MM.1S (cell line): ENCODE measurements around the gene WDFY4.

Experiments
- DNase-seq: peaks from one replicate; pipeline ENCODE4 v3.0.0-alpha.2; 2015
- H2AFZ ChIP-seq: fragments of 300-600 bp; sonication (generic); 2 replicates; pipeline ENCODE4 v1.6.0; 2016; ENCODE audit warnings: antibody characterized with exemption, low read length
- H3F3A ChIP-seq: fragments of 300-600 bp; sonication (generic); 2 replicates; pipeline ENCODE4 v1.6.1; 2016; ENCODE audit warnings: mild to moderate bottlenecking, antibody characterized with exemption, low read length, moderate library complexity, mixed read lengths; ENCODE audit not compliant: insufficient read depth
- H3K27ac ChIP-seq: fragments of 300-600 bp; sonication (generic); 2 replicates; pipeline ENCODE4 v1.5.1; 2016; ENCODE audit warnings: mild to moderate bottlenecking, low read length
- H3K27me3 ChIP-seq: fragments of 300-600 bp; sonication (generic); replicated peaks from 2 replicates; pipeline ENCODE4 v1.6.0; 2016; ENCODE audit warnings: low read length; ENCODE audit not compliant: insufficient read depth
- H3K36me3 ChIP-seq: fragments of 300-600 bp; sonication (generic); replicated peaks from 2 replicates; pipeline ENCODE4 v1.6.1; 2016; ENCODE audit warnings: mild to moderate bottlenecking, low read length, mixed read lengths; ENCODE audit not compliant: insufficient read depth
- H3K4me1 ChIP-seq: fragments of 300-600 bp; sonication (generic); 2 replicates; pipeline ENCODE4 v1.6.1; 2016; ENCODE audit warnings: low read length, mixed read lengths
- H3K4me2 ChIP-seq: fragments of 300-600 bp; sonication (generic); 2 replicates; pipeline ENCODE4 v1.6.0; 2016; ENCODE audit warnings: low read depth, low read length
- H3K4me3 ChIP-seq: fragments of 300-600 bp; sonication (generic); 2 replicates; pipeline ENCODE4 v1.5.1; 2016; ENCODE audit warnings: low read length, mixed read lengths
- H3K79me2 ChIP-seq: fragments of 300-600 bp; sonication (generic); 2 replicates; pipeline ENCODE4 v1.6.1; 2016; ENCODE audit warnings: mixed run types, low read length, mixed read lengths
- H3K9ac ChIP-seq: fragments of 300-600 bp; sonication (generic); 2 replicates; pipeline ENCODE4 v1.6.1; 2016; ENCODE audit warnings: low read length, mixed read lengths
- H3K9me2 ChIP-seq: fragments of 300-600 bp; sonication (generic); replicated peaks from 2 replicates; pipeline ENCODE4 v1.6.1; 2016; ENCODE audit warnings: mild to moderate bottlenecking, low read length, mixed read lengths; ENCODE audit not compliant: insufficient read depth
- H3K9me3 ChIP-seq: fragments of 300-600 bp; sonication (generic); replicated peaks from 2 replicates; pipeline ENCODE4 v1.6.1; 2016; ENCODE audit warnings: mild to moderate bottlenecking, low read length, mixed read lengths; ENCODE audit not compliant: insufficient read depth
- H4K20me1 ChIP-seq: fragments of 300-600 bp; sonication (generic); 2 replicates; pipeline ENCODE4 v1.6.1; 2016; ENCODE audit warnings: mild to moderate bottlenecking, low read length, moderate library complexity, mixed read lengths; ENCODE audit not compliant: insufficient read depth
- CTCF ChIP-seq: fragments of 300-600 bp; sonication (generic); IDR thresholded peaks from 2 replicates; pipeline ENCODE4 v1.5.1; 2016; ENCODE audit warnings: antibody characterized with exemption, low read length, mixed read lengths
- EZH2 ChIP-seq: fragments of 300-600 bp; sonication (generic); optimal IDR thresholded peaks from 2 replicates; pipeline ENCODE3; 2017; ENCODE audit warnings: low read depth, mild to moderate bottlenecking, antibody characterized with exemption, low read length, mixed read lengths
- EZH2phosphoT487 ChIP-seq: fragments of 300-600 bp; sonication (generic); IDR thresholded peaks from 2 replicates; pipeline ENCODE4 v1.6.1; 2018; ENCODE audit warnings: antibody characterized with exemption, low read length

The WDFY4 gene

GRCh38 chr10:48760983-48761382, 76.3 kb downstream of the WDFY4 start:
- no peak for DNase-seq
- H3K4me3 ChIP-seq = no peak overlapping the region
- no peaks in the 10 kb centered on the region for H3K9me2 ChIP-seq
- no peaks in the 10 kb centered on the region for H3F3A ChIP-seq
- no peaks in the 10 kb centered on the region for H3K4me1 ChIP-seq
- H2AFZ ChIP-seq = no peak overlapping the region
- H4K20me1 ChIP-seq = no peaks in the 10 kb centered on the region
- H3K9ac ChIP-seq = no peak overlapping the region
- H3K27ac ChIP-seq = no peak overlapping the region
- no peak overlapping the region for H3K4me2 ChIP-seq
- TF ChIP-seq EZH2phosphoT487 (no peak), CTCF (no peak), EZH2 (no peak)
- no peaks in the 10 kb centered on the region for H3K27me3 ChIP-seq
- no peaks in the 10 kb centered on the region for H3K9me3 ChIP-seq
- no peaks in the 10 kb centered on the region for H3K79me2 ChIP-seq
- no peaks in the 10 kb centered on the region for H3K36me3 ChIP-seq

GRCh38 chr10:48762064-48763042, 77.7 kb downstream of the WDFY4 start:
- Histone ChIP-seq H3K4me2 (no peak overlapping the region), H3K27me3 (no peaks in the 10 kb centered on the region), H4K20me1 (no peaks in the 10 kb centered on the region), H3K4me3 (no peak overlapping the region), H3K4me1 (no peaks in the 10 kb centered on the region), H3K9ac (no peak overlapping the region), H3K27ac (no peak overlapping the region), H3F3A (no peaks in the 10 kb centered on the region), H3K79me2 (no peaks in the 10 kb centered on the region), H2AFZ (no peak overlapping the region), H3K9me3 (no peaks in the 10 kb centered on the region), H3K9me2 (no peaks in the 10 kb centered on the region), H3K36me3 (no peaks in the 10 kb centered on the region)
- TF ChIP-seq CTCF (no peak), EZH2 (no peak), EZH2phosphoT487 (no peak)
- DNase-seq = no peak

- no peaks in the 10 kb centered on the region for H3K79me2 ChIP-seq
- no peak overlapping the region for H3K4me3 ChIP-seq
- no peaks in the 10 kb centered on the region for H3K4me1 ChIP-seq
- no peaks in the 10 kb centered on the region for H3K36me3 ChIP-seq
- H4K20me1 ChIP-seq = no peaks in the 10 kb centered on the region
- no peaks in the 10 kb centered on the region for H3K9me2 ChIP-seq
- TF ChIP-seq CTCF (no peak), EZH2 (no peak), EZH2phosphoT487 (no peak)
- no peak overlapping the region for H3K9ac ChIP-seq
- no peak for DNase-seq
- no peaks in the 10 kb centered on the region for H3F3A ChIP-seq
- H3K27me3 ChIP-seq = no peaks in the 10 kb centered on the region
- H2AFZ ChIP-seq = no peak overlapping the region
- H3K4me2 ChIP-seq = no peak overlapping the region
- H3K9me3 ChIP-seq = no peaks in the 10 kb centered on the region
- H3K27ac ChIP-seq = no peak overlapping the region
Measured at GRCh38 chr10:48763403-48763965, 78.8 kb downstream of the WDFY4 start.
